GM10266 (cell line): ENCODE results near the gene DOCK7.

ENCODE experiments used
- DNase-seq: peaks from one replicate; pipeline ENCODE4 v3.0.0; 2012; ENCODE audit errors: extremely low spot score
- CTCF ChIP-seq: IDR thresholded peaks from 2 replicates; pipeline ENCODE4 v1.5.1; 2012; ENCODE audit warnings: mild to moderate bottlenecking, low read depth; ENCODE audit not compliant: control insufficient read depth, insufficient read depth; ENCODE audit errors: missing control alignments

DOCK7 gene

GRCh38 chr1:62687903-62688686 is at the start of gene DOCK7:
Gene DOCK7, minus strand, starts transcription at chr1:62688386. Its CDS starts 122 bp downstream, at chr1:62688264.
- TF ChIP-seq CTCF = no peak
- DNase-seq = peak; percentile 82

- no peak for DNase-seq
- TF ChIP-seq CTCF = no peak
Measured at GRCh38 chr1:62735491-62736171, 47.4 kb upstream of the DOCK7 start.

GRCh38 chr1:62732331-62732730 is 44.1 kb upstream of the DOCK7 start:
- TF ChIP-seq CTCF = no peak

GRCh38 chr1:62728963-62729362 is 40.8 kb upstream of the DOCK7 start:
- no peak for TF ChIP-seq CTCF
- DNase-seq = no peak

More at GRCh38 chr1:62732331-62732730, 44.1 kb upstream of the DOCK7 start:
- no peak for DNase-seq

- no peak for DNase-seq
- TF ChIP-seq CTCF = no peak
Measured at GRCh38 chr1:62727656-62728407, 39.6 kb upstream of the DOCK7 start.

- DNase-seq = no peak
Measured at GRCh38 chr1:62726011-62726442, 37.8 kb upstream of the DOCK7 start.

More at GRCh38 chr1:62726011-62726442, 37.8 kb upstream of the DOCK7 start:
- no peak for TF ChIP-seq CTCF
